ENCODE measurements around the gene LCE3D.
"Not testable (repeated sequence)": the region's sequence is repeated elsewhere in the genome, so short reads cannot be mapped to it uniquely, and the experiment has no call there.

Gene LCE3D

GRCh38 chr1:152565115-152565514, 15.2 kb downstream of the LCE3D start:
- no peak overlapping the region for H3K4me3 ChIP-seq (replicated peaks; ENCODE audit: low read depth, low read length)
- DNase-seq (ENCODE audit: low read depth) = no peak
- TF ChIP-seq CTCF (IDR thresholded peaks at IDR 0.05; ENCODE audit: low read length, missing control alignments) = no peak

DNA sequence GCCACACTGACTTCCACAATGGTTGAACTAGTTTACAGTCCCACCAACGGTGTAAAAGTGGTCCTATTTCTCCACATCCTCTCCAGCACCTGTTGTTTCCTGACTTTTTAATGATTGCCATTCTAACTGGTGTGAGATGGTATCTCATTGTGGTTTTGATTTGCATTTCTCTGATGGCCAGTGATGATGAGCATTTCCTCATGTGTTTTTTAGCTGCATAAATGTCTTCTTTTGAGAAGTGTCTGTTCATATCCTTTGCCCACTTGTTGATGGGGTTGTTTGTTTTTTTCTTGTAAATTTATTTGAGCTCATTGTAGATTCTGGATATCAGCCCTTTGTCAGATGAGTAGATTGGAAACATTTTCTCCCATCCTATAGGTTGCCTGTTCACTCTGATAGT, 32.0 kb downstream of the LCE3D start:
- not testable (repeated sequence) for H3K4me3 ChIP-seq (replicated peaks; ENCODE audit: low read depth, low read length); DNase-seq (ENCODE audit: low read depth)

DNA sequence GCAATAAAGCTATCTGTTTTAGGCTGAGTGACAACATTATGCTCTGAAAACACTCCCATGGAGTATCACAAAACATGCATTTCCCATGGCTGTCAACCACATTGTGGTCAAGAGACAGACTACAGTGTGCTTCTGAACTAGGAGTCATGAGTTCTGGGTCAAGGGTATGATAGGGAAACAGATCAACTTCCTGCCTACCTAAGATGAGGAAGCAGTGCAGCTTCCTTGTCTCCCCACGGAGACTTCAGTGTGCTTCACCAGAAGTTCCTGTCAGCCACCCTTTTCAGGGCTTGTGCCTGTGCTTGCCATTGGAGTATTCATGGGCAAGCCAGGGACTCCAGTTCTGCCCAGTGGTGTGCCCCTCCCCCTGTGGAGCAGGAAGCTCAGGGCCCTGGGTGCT, 33.6 kb downstream of the LCE3D start:
- no peak for TF ChIP-seq CTCF (IDR thresholded peaks at IDR 0.05; ENCODE audit: low read length, missing control alignments)
- no peak overlapping the region for H3K4me3 ChIP-seq (replicated peaks; ENCODE audit: low read depth, low read length)
- DNase-seq (ENCODE audit: low read depth) = no peak

- no peak for TF ChIP-seq CTCF (IDR thresholded peaks at IDR 0.05; ENCODE audit: low read length, missing control alignments)
- DNase-seq (ENCODE audit: low read depth) = no peak
- H3K4me3 ChIP-seq (replicated peaks; ENCODE audit: low read depth, low read length) = no peak overlapping the region
These were observed 36.5 kb downstream of the LCE3D start for GRCh38 chr1:152543820-152544219.

DNA sequence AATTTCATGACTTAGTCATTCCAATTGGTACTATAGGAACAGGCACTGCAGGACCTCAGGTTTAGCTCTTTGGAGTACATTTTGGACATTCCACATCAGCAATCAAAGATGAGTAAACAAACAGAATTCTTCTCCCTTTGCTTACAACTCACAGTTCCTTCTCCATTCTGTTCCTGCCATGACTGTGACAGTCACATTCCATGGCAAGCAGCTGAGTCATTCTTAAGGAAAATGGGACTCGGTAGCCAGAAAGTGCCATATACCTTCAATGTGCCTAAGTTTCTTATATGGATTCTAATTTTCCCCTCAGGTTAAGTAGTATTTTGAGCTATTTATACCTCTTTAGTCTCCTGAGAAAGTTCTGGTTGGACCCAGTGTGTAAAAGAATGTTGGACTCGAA, 40.4 kb downstream of the LCE3D start:
- TF ChIP-seq CTCF (IDR thresholded peaks at IDR 0.05; ENCODE audit: low read length, missing control alignments) = no peak
- no peak overlapping the region for H3K4me3 ChIP-seq (replicated peaks; ENCODE audit: low read depth, low read length)
- no peak for DNase-seq (ENCODE audit: low read depth)

GRCh38 chr1:152537496-152537895, 42.8 kb downstream of the LCE3D start:
- no peak overlapping the region for H3K4me3 ChIP-seq (replicated peaks; ENCODE audit: low read depth, low read length)
- TF ChIP-seq CTCF (IDR thresholded peaks at IDR 0.05; ENCODE audit: low read length, missing control alignments) = no peak
- DNase-seq (ENCODE audit: low read depth) = no peak

- H3K4me3 ChIP-seq (replicated peaks; ENCODE audit: low read depth, low read length) = no peak overlapping the region
- TF ChIP-seq CTCF (IDR thresholded peaks at IDR 0.05; ENCODE audit: low read length, missing control alignments) = no peak
- no peak for DNase-seq (ENCODE audit: low read depth)
These were observed 44.5 kb downstream of the LCE3D start for GRCh38 chr1:152535774-152536173.
